Fibroblast of skin of abdomen (primary cell): ENCODE results near the gene RASAL3.
A peak's percentile ranks its signal among the peaks of the same experiment; 100 is the strongest.

Source experiments
- DNase-seq: peaks from one replicate; pipeline ENCODE4 v3.0.0-alpha.2; 2013

Gene RASAL3

GRCh38 chr19:15448778-15449619, 15.3 kb downstream of the RASAL3 start:
- DNase-seq: peak; percentile 9

- DNase-seq: no peak
Observed at GRCh38 chr19:15448044-15448777, 16.1 kb downstream of the RASAL3 start.

- no peak for DNase-seq
Observed at GRCh38 chr19:15447057-15447456, 17.3 kb downstream of the RASAL3 start.

GRCh38 chr19:15445807-15446376, 18.5 kb downstream of the RASAL3 start:
- no peak for DNase-seq

- no peak for DNase-seq
Observed at GRCh38 chr19:15445227-15445605, 19.1 kb downstream of the RASAL3 start.

GRCh38 chr19:15444505-15445226, 19.7 kb downstream of the RASAL3 start:
- no peak for DNase-seq

- no peak for DNase-seq
Observed at GRCh38 chr19:15443838-15444237, 20.5 kb downstream of the RASAL3 start.

GRCh38 chr19:15443325-15443724, 21.0 kb downstream of the RASAL3 start:
- no peak for DNase-seq

- DNase-seq: no peak
Observed at GRCh38 chr19:15442142-15442920, 22.0 kb downstream of the RASAL3 start.

- no peak for DNase-seq
Observed at GRCh38 chr19:15441317-15441716, 23.0 kb downstream of the RASAL3 start.

- no peak for DNase-seq
Observed at GRCh38 chr19:15439821-15440641, 24.3 kb downstream of the RASAL3 start.

GRCh38 chr19:15439078-15439799, 25.1 kb downstream of the RASAL3 start:
- no peak for DNase-seq

GRCh38 chr19:15438577-15438976, 25.8 kb downstream of the RASAL3 start:
- no peak for DNase-seq

- no peak for DNase-seq
Observed at GRCh38 chr19:15438124-15438496, 26.2 kb downstream of the RASAL3 start.

GRCh38 chr19:15437355-15438123, 26.8 kb downstream of the RASAL3 start:
- DNase-seq: peak; percentile 43

- no peak for DNase-seq
Observed at GRCh38 chr19:15436826-15437110, 27.6 kb downstream of the RASAL3 start.

- DNase-seq: no peak
Observed at GRCh38 chr19:15436012-15436825, 28.1 kb downstream of the RASAL3 start.

GRCh38 chr19:15433519-15434069, 30.8 kb downstream of the RASAL3 start:
- no peak for DNase-seq
